NCI-H69 (cell line): ENCODE data around the gene KDM4B.
A peak's percentile ranks its signal among the peaks of the same experiment; 100 is the strongest.

Experiments
- DNase-seq: peaks from one replicate; lab custom pipeline; 2025; lab: John Stamatoyannopoulos, UW

KDM4B gene

DNA sequence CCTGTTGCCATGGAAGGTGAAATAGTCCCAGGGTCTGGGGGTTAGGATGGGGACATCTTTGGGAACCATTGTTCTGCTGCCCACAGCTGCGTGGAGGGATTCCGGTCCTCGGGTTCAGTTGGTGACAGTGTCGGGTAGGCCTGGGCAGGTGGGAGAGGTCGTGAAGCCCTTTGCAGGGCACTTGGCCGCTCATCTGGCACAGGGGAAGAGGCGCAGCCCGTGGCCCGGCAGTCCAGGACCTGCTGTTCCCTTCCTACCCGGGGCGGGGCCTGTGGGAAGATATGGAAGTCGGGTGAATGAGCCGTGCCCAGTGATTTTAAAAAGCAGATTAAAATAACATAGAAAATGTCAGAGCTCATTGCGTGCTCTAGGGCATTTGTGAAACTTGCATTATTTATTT lies 44.8 kb downstream of the KDM4B start:
- no peak for DNase-seq

DNA sequence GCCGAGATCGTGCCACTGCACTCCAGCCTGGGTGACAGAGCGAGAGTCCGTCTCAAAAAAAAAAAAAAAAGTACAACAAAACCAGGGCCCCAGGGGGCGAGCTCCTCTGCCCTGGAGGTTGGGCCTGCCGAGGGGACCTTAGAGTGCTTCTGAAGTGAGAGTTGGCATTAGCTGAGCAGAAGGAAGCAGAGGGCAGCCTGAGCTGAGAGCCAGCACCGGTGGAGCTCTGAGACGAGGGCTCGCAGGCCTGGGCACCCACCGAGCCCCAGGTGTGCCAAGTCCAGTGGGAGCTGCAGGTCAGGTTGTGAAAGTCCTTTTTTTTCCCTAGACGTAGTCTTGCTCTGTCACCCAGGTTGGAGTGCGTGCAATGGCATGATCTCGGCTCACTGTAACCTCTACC lies 46.0 kb downstream of the KDM4B start:
- DNase-seq, result no peak

- DNase-seq, result no peak
Observed at GRCh38 chr19:5016268-5016667, 47.4 kb downstream of the KDM4B start.

DNA sequence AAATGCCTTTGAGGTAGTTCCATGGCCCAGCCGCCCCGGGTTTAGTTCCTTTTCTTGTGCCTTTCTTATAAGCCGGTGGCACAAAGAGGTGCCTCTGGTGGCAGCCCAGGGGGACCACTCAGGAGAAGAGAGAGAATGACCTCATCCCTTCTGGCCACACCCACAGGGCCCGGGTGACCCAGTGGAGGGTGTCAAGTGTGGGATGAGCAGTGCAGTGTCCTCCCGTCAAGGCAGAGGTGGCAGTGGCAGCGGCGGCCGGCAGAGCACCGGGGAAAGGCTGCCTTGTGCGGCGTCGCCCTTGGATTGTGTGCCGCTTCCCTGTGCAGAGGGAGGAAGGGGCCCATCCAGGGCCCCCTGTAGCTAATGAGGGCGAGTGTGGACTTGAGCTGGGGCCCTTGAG lies 47.9 kb downstream of the KDM4B start:
- no peak for DNase-seq

- DNase-seq, result no peak
Observed at GRCh38 chr19:5017235-5017634, 48.3 kb downstream of the KDM4B start.

DNA sequence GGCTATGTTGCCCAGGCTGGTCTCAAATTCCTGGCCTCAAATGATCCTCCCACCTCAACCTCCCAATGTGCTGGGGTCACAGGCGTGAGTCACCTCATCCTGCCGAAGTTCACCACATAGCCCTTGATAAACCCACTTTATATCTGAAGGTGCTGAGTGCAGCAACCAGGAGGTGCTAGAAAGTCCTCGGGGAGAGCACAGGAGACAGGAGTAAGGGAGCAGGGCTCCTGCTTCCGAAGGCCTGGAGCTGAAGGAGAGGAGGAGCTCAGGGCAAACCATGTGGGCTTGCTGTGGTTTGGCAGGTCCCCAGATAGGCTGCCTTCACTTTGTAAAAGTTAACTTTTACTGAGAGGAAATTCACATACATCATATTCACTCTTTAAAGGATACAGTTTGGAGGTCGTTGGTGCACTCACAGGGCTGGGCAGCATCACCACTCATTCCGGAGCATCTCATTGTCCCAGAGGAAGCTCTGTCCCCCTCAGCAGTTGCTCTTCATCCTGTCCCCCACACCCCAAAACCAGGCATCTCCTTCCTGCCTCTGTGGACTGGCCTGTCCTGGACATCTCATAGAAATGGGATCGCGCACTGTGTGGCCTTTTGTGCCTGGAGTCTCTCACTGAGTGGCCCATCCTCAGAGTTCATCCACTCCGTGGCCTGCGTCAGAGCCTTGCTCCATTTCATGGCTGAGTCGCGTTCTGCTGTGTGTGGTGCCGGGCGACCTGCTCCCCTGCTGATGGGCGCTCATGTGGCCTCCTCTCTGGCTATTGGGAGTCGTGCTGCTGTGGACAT lies 49.5 kb downstream of the KDM4B start:
- DNase-seq, result no peak

GRCh38 chr19:5020368-5020767 lies 51.5 kb downstream of the KDM4B start:
- no peak for DNase-seq

- no peak for DNase-seq
Observed at GRCh38 chr19:5021046-5021445, 52.1 kb downstream of the KDM4B start.

- no peak for DNase-seq
Observed at GRCh38 chr19:5022066-5022860, 53.4 kb downstream of the KDM4B start.

- no peak for DNase-seq
Observed at GRCh38 chr19:5023128-5023571, 54.2 kb downstream of the KDM4B start.

- no peak for DNase-seq
Observed at GRCh38 chr19:5024282-5024681, 55.4 kb downstream of the KDM4B start.

DNA sequence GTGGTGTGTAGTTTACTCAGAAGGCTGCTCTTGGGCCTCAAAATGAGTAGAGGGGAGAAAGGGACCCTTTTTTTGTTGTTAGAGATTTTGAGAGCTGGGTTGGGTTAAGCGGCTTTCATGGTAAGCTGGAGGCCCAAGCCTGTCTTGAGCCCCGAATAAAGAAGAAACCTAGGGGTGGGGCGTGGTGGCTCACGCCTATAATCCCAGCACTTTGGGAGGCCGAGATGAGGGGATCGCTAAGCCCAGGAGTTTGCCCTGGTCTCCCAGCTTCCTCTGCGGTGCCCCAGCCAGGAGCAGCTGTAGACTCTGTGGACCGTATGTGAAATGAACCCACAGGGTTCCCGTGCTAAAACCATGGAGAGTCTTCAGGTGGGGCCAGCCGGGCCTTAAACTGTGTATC lies 56.1 kb downstream of the KDM4B start:
- DNase-seq, result no peak

DNA sequence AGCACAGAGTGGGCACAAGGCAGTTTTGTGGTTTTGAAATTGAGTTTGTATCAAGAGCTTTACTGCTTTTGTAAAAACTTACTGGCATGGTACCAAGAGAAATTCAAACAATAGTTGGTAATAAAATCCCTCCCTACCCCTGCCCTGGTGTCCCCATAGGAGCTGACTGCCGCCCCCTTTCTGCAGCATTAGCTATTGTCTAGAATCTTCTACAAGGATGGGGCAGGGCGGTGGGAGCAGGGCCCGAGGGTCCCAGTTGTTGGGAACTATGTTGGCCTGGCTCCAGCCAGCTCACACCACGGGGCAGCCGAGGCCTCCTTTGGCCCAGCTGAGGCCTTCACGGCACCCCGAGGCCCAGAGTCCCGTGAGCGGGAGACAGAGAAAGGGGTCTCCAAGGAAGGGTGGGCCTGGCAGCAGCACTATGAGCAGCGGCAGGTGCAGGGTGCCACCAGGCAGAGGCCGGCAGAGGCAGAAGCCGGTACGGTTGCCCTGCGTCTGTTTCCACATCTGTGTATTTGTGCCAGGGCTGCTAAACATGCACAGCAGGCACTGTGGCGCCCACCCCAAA lies 57.9 kb downstream of the KDM4B start:
- DNase-seq, result no peak

DNA sequence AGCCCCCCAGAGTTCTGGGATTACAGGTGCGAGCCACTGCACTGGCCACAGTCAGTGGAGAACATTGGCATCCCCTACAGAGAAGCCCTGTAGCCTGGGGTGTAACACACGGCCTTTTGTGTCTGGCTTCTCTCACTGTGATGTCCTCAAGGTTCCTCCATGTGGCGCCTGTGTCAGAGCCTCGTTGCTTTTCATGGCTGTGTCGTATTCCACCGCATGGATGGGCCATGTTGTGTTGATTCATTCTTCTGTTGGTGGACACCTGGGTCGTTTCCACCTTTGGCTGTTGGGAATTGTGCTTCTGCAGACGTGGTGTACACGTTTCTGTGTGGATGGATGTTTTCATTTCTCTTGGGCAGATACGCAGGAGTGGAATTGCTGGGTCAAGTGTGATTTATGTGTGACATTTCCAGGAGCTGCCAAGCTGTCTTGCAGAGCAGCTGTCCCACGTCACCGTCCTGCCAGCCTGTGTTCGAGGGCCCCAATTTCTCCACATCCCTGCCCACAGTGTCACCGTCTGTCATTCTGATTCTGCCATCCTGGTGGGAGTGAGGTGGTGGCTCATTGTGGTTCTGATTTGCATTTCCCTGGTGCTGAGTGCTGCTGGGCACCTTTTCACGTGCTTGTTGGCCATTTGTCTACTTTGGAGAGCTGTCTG lies 59.4 kb downstream of the KDM4B start:
- no peak for DNase-seq

DNA sequence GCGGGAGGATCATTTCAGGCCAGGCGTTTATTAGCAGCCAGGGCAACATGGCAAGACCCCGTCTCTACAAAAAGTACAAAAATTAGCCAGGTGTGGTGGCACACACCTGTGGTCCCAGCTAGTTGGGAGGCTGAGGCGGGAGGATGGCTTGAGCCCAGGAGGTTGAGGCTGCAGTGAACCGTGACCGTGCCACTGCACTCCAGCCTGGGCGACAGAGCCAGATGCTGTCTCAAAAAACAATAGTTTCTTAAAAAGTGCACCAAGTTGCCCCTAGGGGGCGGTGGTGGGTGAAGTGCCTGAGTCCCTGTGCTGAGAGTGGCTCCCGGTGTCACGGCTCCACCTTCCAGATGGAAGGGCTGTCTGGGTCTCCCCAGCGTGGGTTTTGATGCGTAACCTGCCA lies 60.7 kb downstream of the KDM4B start:
- peak; percentile 80 for DNase-seq

DNA sequence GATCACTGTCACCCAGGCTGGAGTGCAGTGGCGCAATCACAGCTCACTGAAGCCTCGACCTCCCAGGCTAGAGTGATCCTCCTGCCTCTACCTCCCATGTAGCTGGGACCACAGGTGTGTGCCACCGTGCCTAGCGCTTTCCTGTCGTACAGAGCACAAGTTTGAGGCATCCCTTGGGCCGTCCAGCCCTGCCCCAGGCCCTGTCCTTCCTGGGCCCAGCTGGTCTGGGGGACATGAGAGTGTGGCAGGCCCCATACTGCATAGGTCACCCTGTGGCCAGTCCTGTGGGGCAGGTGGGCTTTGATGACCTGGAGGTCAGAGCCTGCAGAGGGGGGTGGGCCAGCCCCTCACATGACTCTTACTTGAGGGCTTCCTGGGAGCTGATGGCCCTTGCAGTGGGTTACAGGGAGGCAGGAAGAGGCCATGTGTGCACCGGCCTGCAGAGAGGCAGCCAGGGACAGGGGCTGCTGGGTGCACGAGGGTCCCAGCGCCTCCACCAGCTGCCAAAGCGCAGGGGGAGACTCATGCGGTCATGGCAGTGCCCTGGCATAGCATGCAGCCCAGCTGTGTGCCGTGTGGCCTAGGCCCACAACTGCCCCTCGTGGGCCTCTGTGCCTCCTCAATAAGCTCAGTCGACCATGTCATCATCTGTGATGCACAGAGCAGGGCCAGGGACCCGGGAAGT lies 61.4 kb downstream of the KDM4B start:
- DNase-seq, result no peak

GRCh38 chr19:5030822-5031221 lies 61.9 kb downstream of the KDM4B start:
- DNase-seq, result no peak

- DNase-seq, result peak; percentile 74
Observed at GRCh38 chr19:5031231-5032100, 62.6 kb downstream of the KDM4B start.

DNA sequence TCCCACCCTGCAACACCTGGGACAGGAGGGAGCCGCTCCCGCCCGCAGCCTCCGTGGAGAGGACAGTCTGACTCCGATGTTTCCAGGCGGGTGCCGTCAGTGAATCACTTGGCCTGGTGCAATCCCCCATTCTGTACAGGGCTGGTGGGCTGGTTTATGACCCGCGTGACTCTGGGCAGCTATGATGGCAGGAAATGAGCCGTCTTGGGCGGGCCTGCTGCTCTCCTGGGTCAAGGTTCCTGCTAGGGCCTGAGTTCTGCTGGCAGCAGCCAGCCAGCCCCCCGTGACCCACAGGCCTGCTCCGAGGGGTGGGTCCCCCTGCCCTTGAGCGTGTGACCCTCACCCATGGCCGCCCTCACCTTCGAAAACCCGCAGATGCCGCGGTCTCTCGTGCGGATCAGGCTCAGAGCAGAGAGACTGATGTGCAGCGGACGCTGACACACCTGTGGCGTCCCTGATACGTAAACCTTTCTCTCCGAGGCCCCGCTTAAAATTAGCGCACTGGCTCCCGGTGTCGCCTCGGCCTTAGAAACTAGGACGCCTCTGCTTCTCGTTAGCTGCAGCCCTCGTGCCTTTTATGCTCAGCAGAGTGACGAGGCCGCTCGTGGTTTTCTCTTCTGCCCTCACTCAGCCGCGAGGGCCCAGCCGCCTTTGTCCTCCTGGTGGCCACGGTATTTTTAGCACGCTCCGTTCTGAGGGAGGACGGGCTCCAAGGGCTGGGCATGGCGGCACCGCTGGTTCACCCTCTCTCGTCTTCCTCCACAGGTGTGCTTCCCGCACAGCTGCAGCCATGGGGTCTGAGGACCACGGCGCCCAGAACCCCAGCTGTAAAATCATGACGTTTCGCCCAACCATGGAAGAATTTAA lies 63.4 kb downstream of the KDM4B start:
- DNase-seq, result no peak
